Activated CD8-positive, alpha-beta memory T cell treated with anti-CD3 and anti-CD28 coated beads, Interleukin-2, amount 10 ng/mL, durations not matched to agents 7 days and 5 days (primary cell): Measurements from ENCODE around the gene NAP1L4. TPM values are rescaled to one million over a fixed set of nuclear protein-coding genes. Genes with fewer than 3 reads are reported as not detected.

Experiments
- ATAC-seq: fragments of 150-1000 bp; cut with Tn5 transposase; one replicate; pipeline ENCODE4 v1.10.0; 2021; ENCODE audit warnings: moderate library complexity
- CTCF ChIA-PET: fragments of 350-600 bp; sonication (Branson Sonifier 250); formaldehyde crosslinking; loops from one replicate; lab custom pipeline; 2021; ENCODE audit warnings: antibody characterized with exemption; lab: Charles Lee
- DNase-seq: peaks from one replicate; pipeline ENCODE4 v3.0.0-alpha.2; 2020
- H3K27ac Mint-ChIP-seq: one replicate; pipeline ENCODE4 v1.8.0; 2021; ENCODE audit warnings: mild to moderate bottlenecking, mixed read lengths
- H3K27me3 Mint-ChIP-seq: one replicate; pipeline ENCODE4 v1.8.0; 2021; ENCODE audit warnings: mixed read lengths
- H3K36me3 Mint-ChIP-seq: one replicate; pipeline ENCODE4 v1.8.0; 2021; ENCODE audit warnings: mild to moderate bottlenecking, mixed read lengths
- H3K4me1 Mint-ChIP-seq: one replicate; pipeline ENCODE4 v1.8.0; 2021; ENCODE audit warnings: mixed read lengths
- H3K4me3 Mint-ChIP-seq: one replicate; pipeline ENCODE4 v1.8.0; 2021; ENCODE audit warnings: mild to moderate bottlenecking, moderate library complexity, mixed read lengths
- H3K9me3 Mint-ChIP-seq: one replicate; pipeline ENCODE4 v1.8.0; 2022; ENCODE audit warnings: low read depth, mixed read lengths
- total RNA-seq, 2 experiments: library from RNA; stranded (reverse); gene quantifications; one replicate each; pipeline ENCODE4 v1.2.3, GENCODE V29; 2021

NAP1L4 gene
- total RNA-seq: 100 to 1,000 TPM; 347 to 389 TPM

- H3K9me3 Mint-ChIP-seq: no peaks in the 10 kb centered on the region
- no peaks in the 10 kb centered on the region for H3K27me3 Mint-ChIP-seq
- H3K4me1 Mint-ChIP-seq: peaks cover 15% of the 10 kb centered on the region
- peak within 1 kb of the TSS; percentile 95 for H3K4me3 Mint-ChIP-seq
- DNase-seq (peak; percentile 98), ATAC-seq (peak; percentile 90)
- H3K27ac Mint-ChIP-seq: peak within 1 kb of the TSS; percentile 98
- H3K36me3 Mint-ChIP-seq: peaks cover 39% of the 10 kb centered on the region
- CTCF ChIA-PET: interaction anchor here (1.0 to 3.1 kb wide), 7 partner anchors 14 to 62 kb away, joined by 3 to 12 read pairs (median 3); no protein-coding TSS in a partner anchor
Measured at GRCh38 chr11:2992234-2992996, at the start of gene NAP1L4. Gene NAP1L4 (minus strand): TSS chr11:2992329. CDS start chr11:2979220, 13,109 bp downstream.

GRCh38 chr11:3040881-3041280 lies 48.8 kb upstream of the NAP1L4 start:
- ATAC-seq: no peak
- Mint-ChIP-seq H3K36me3 (peaks cover 45% of the 10 kb centered on the region), H3K9me3 (no peaks in the 10 kb centered on the region), H3K27me3 (no peaks in the 10 kb centered on the region), H3K4me1 (peaks cover 31% of the 10 kb centered on the region), H3K4me3 (no peak overlapping the region), H3K27ac (peak overlapping the region; percentile 6)
- no peak for DNase-seq
- CTCF ChIA-PET: interaction anchor here (4.4 kb wide), 1 partner anchor 50 kb away, joined by 58 read pairs; no protein-coding TSS in a partner anchor

GRCh38 chr11:3037945-3038271 lies 45.8 kb upstream of the NAP1L4 start:
- Mint-ChIP-seq H3K4me3 (no peak overlapping the region), H3K36me3 (peaks cover 46% of the 10 kb centered on the region), H3K27me3 (no peaks in the 10 kb centered on the region), H3K4me1 (peaks cover 33% of the 10 kb centered on the region), H3K9me3 (no peaks in the 10 kb centered on the region), H3K27ac (peak overlapping the region; percentile 49)
- ATAC-seq: no peak
- CTCF ChIA-PET: interaction anchor here (0.5 to 4.4 kb wide), 20 partner anchors 12 to 505 kb away, joined by 3 to 58 read pairs (median 3); partner anchors contain the start of gene CARS1
- DNase-seq: no peak

GRCh38 chr11:3037040-3037944 lies 45.2 kb upstream of the NAP1L4 start:
- peaks cover 51% of the 10 kb centered on the region for H3K36me3 Mint-ChIP-seq
- no peaks in the 10 kb centered on the region for H3K9me3 Mint-ChIP-seq
- H3K27me3 Mint-ChIP-seq: no peaks in the 10 kb centered on the region
- DNase-seq: peak; percentile 59
- H3K4me3 Mint-ChIP-seq: no peak overlapping the region
- H3K27ac Mint-ChIP-seq: peak overlapping the region; percentile 44
- CTCF ChIA-PET: interaction anchor here (0.5 to 4.4 kb wide), 22 partner anchors 8 to 504 kb away, joined by 3 to 58 read pairs (median 3); partner anchors contain the start of gene CARS1
- peak; percentile 74 for ATAC-seq
- H3K4me1 Mint-ChIP-seq: peaks cover 33% of the 10 kb centered on the region

GRCh38 chr11:3036419-3036818 lies 44.3 kb upstream of the NAP1L4 start:
- ATAC-seq: no peak
- H3K4me1 Mint-ChIP-seq: peaks cover 31% of the 10 kb centered on the region
- CTCF ChIA-PET: interaction anchor here (0.6 to 4.4 kb wide), 7 partner anchors 9 to 144 kb away, joined by 3 to 58 read pairs (median 5); no protein-coding TSS in a partner anchor

GRCh38 chr11:3035333-3035732 lies 43.2 kb upstream of the NAP1L4 start:
- ATAC-seq (no peak), DNase-seq (no peak)
- peaks cover 39% of the 10 kb centered on the region for H3K4me1 Mint-ChIP-seq
- H3K9me3 Mint-ChIP-seq: no peaks in the 10 kb centered on the region
- H3K27ac Mint-ChIP-seq: no peak overlapping the region
- CTCF ChIA-PET: interaction anchor here (0.8 to 1.6 kb wide), 5 partner anchors 14 to 58 kb away, joined by 3 to 8 read pairs (median 3); no protein-coding TSS in a partner anchor
- H3K36me3 Mint-ChIP-seq: peaks cover 54% of the 10 kb centered on the region
- H3K27me3 Mint-ChIP-seq: no peaks in the 10 kb centered on the region
- H3K4me3 Mint-ChIP-seq: no peak overlapping the region

More at GRCh38 chr11:3036419-3036818, 44.3 kb upstream of the NAP1L4 start:
- H3K9me3 Mint-ChIP-seq: no peaks in the 10 kb centered on the region
- peak overlapping the region; percentile 2 for H3K27ac Mint-ChIP-seq
- H3K27me3 Mint-ChIP-seq: no peaks in the 10 kb centered on the region
- no peak overlapping the region for H3K4me3 Mint-ChIP-seq
- no peak for DNase-seq
- peaks cover 48% of the 10 kb centered on the region for H3K36me3 Mint-ChIP-seq

GRCh38 chr11:3030289-3031070 lies 38.4 kb upstream of the NAP1L4 start:
- DNase-seq: no peak
- peaks cover 16% of the 10 kb centered on the region for H3K4me1 Mint-ChIP-seq
- H3K27ac Mint-ChIP-seq: peak overlapping the region; percentile 45
- CTCF ChIA-PET: no interaction called here
- ATAC-seq: no peak
- H3K27me3 Mint-ChIP-seq: no peaks in the 10 kb centered on the region
- no peak overlapping the region for H3K4me3 Mint-ChIP-seq
- no peaks in the 10 kb centered on the region for H3K9me3 Mint-ChIP-seq
- H3K36me3 Mint-ChIP-seq: peaks cover 50% of the 10 kb centered on the region

- H3K9me3 Mint-ChIP-seq: no peaks in the 10 kb centered on the region
- H3K4me1 Mint-ChIP-seq: peaks cover 14% of the 10 kb centered on the region
- no peaks in the 10 kb centered on the region for H3K27me3 Mint-ChIP-seq
- no peak overlapping the region for H3K4me3 Mint-ChIP-seq
- DNase-seq (no peak), ATAC-seq (no peak)
- H3K27ac Mint-ChIP-seq: no peak overlapping the region
- CTCF ChIA-PET: interaction anchor here (0.8 kb wide), 1 partner anchor 63 kb away, joined by 3 read pairs; no protein-coding TSS in a partner anchor
- H3K36me3 Mint-ChIP-seq: peaks cover 51% of the 10 kb centered on the region
Measured at GRCh38 chr11:3028813-3029212, 36.7 kb upstream of the NAP1L4 start.

GRCh38 chr11:3026803-3027202 lies 34.7 kb upstream of the NAP1L4 start:
- ATAC-seq (no peak), DNase-seq (no peak)
- CTCF ChIA-PET: interaction anchor here (1.2 to 2.0 kb wide), 3 partner anchors 10 to 51 kb away, joined by 3 to 5 read pairs (median 3); no protein-coding TSS in a partner anchor
- H3K36me3 Mint-ChIP-seq: peaks cover 53% of the 10 kb centered on the region
- H3K4me3 Mint-ChIP-seq: no peak overlapping the region
- no peak overlapping the region for H3K27ac Mint-ChIP-seq
- no peaks in the 10 kb centered on the region for H3K27me3 Mint-ChIP-seq
- H3K4me1 Mint-ChIP-seq: peaks cover 34% of the 10 kb centered on the region
- H3K9me3 Mint-ChIP-seq: no peaks in the 10 kb centered on the region

GRCh38 chr11:3022982-3023381 lies 30.9 kb upstream of the NAP1L4 start:
- CTCF ChIA-PET: interaction anchor here (0.9 to 5.0 kb wide), 8 partner anchors 26 to 130 kb away, joined by 3 to 41 read pairs (median 4); no protein-coding TSS in a partner anchor
- DNase-seq (no peak), ATAC-seq (no peak)
- Mint-ChIP-seq H3K27me3 (no peaks in the 10 kb centered on the region), H3K4me1 (peaks cover 55% of the 10 kb centered on the region), H3K9me3 (no peaks in the 10 kb centered on the region), H3K27ac (peak overlapping the region; percentile 83), H3K36me3 (peaks cover 46% of the 10 kb centered on the region), H3K4me3 (no peak overlapping the region)

GRCh38 chr11:3022300-3022967 lies 30.3 kb upstream of the NAP1L4 start:
- CTCF ChIA-PET: interaction anchor here (0.7 to 5.0 kb wide), 11 partner anchors 11 to 129 kb away, joined by 3 to 41 read pairs (median 5); no protein-coding TSS in a partner anchor
- Mint-ChIP-seq H3K9me3 (no peaks in the 10 kb centered on the region), H3K27ac (peak overlapping the region; percentile 83), H3K36me3 (peaks cover 48% of the 10 kb centered on the region), H3K27me3 (no peaks in the 10 kb centered on the region), H3K4me3 (peak overlapping the region; percentile 20), H3K4me1 (peaks cover 60% of the 10 kb centered on the region)
- no peak for DNase-seq
- ATAC-seq: peak; percentile 66

GRCh38 chr11:3021125-3021524 lies 29.0 kb upstream of the NAP1L4 start:
- Mint-ChIP-seq H3K4me1 (peaks cover 67% of the 10 kb centered on the region), H3K27ac (no peak overlapping the region), H3K4me3 (no peak overlapping the region), H3K27me3 (no peaks in the 10 kb centered on the region), H3K36me3 (peaks cover 56% of the 10 kb centered on the region), H3K9me3 (no peaks in the 10 kb centered on the region)
- peak; percentile 74 for ATAC-seq
- CTCF ChIA-PET: interaction anchor here (0.5 to 5.0 kb wide), 31 partner anchors 8 to 135 kb away, joined by 3 to 41 read pairs (median 4); partner anchors contain the start of genes NAP1L4 and PHLDA2
- peak; percentile 68 for DNase-seq
